GM18499 (cell line): Measurements from ENCODE around the gene SNRNP200.
A peak's percentile ranks its signal among the peaks of the same experiment; 100 is the strongest.

Source experiments
- ATAC-seq: cut with Tn5 transposase; IDR thresholded peaks from one replicate; pipeline ENCODE4 v1.9.1; 2021; ENCODE audit warnings: moderate number of reproducible peaks; ENCODE audit not compliant: insufficient read depth, unreplicated experiment

Gene SNRNP200

GRCh38 chr2:96305091-96305978 is at the start of gene SNRNP200:
Gene SNRNP200, minus strand, starts transcription at chr2:96305546. Its CDS starts 109 bp downstream, at chr2:96305437.
- ATAC-seq, result peak; percentile 45

DNA sequence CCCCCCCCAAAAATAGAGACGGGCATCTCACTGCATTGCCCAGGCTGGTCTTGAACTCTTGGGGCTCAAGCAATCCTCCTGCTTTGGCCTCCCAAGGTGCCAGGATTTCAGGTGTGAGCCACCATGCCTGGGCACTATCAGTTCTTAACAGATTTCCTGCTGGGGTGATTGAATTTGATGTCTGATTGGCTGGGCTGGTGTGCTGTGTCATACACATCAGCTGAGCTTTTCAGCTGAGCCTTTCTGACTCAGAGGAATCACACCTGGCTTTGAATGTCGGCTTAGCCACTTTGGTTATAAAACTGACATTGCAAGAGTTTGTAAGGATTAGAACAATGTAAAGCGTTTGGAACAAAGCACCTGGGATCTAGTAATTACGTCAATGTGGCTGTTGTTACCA is 49.1 kb upstream of the SNRNP200 start:
- ATAC-seq, result no peak

DNA sequence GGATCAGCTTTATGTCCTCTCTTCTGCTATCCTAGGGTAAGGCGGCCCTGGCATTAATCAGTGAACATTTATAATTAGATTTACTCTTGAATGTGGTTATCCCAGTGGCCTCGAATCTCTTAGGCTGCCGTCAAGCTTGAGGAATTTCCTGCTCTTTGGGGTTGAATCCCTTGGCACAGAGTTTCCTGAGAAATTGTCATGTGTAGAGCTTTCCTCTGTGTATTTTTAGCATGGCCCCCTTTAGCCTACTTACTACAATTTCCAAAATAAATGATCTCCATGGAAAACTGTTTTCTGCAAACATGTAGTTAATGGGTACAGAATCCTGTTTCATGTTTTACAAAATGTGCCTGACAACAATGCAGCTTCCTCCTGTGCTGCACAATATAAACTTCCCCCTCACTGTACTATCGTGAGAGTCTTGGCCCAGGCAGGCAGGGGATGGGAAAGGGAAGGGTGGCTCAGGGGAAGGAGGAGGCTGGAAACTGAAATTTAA is 48.3 kb upstream of the SNRNP200 start:
- no peak for ATAC-seq

DNA sequence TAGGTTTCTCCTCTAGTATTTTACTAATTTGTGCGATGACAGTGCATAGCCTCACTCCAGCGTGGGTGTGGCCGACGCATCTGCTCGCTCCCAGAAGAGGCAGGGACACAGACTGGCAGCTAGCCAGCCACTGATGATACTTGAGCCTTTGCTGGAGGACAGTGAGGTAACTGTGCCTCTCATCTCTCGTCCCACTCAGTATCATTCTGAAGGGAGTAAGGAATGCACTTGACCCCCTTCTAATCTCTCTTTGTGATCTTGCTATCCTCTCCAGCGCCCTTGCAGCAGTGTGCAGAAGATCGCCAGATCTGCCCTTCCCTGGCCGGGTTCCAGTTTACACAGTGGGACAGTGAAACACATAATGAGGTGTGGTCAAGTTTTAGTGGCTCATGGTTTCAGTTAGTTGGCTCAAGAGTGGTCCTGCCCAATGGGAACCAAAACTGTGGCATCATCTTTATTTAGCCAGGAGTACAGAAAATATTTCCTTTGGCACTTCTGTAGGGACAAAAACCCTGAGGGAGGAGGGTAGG is 47.8 kb upstream of the SNRNP200 start:
- no peak for ATAC-seq

GRCh38 chr2:96347395-96347794 is 42.0 kb upstream of the SNRNP200 start:
- ATAC-seq, result no peak

- no peak for ATAC-seq
Measured at GRCh38 chr2:96345868-96346462, 40.6 kb upstream of the SNRNP200 start.

- ATAC-seq, result no peak
Measured at GRCh38 chr2:96345438-96345837, 40.1 kb upstream of the SNRNP200 start.

- ATAC-seq, result peak; percentile 66
Measured at GRCh38 chr2:96344011-96344410, 38.7 kb upstream of the SNRNP200 start.

GRCh38 chr2:96342085-96342484 is 36.7 kb upstream of the SNRNP200 start:
- no peak for ATAC-seq

GRCh38 chr2:96341641-96342040 is 36.3 kb upstream of the SNRNP200 start:
- no peak for ATAC-seq

DNA sequence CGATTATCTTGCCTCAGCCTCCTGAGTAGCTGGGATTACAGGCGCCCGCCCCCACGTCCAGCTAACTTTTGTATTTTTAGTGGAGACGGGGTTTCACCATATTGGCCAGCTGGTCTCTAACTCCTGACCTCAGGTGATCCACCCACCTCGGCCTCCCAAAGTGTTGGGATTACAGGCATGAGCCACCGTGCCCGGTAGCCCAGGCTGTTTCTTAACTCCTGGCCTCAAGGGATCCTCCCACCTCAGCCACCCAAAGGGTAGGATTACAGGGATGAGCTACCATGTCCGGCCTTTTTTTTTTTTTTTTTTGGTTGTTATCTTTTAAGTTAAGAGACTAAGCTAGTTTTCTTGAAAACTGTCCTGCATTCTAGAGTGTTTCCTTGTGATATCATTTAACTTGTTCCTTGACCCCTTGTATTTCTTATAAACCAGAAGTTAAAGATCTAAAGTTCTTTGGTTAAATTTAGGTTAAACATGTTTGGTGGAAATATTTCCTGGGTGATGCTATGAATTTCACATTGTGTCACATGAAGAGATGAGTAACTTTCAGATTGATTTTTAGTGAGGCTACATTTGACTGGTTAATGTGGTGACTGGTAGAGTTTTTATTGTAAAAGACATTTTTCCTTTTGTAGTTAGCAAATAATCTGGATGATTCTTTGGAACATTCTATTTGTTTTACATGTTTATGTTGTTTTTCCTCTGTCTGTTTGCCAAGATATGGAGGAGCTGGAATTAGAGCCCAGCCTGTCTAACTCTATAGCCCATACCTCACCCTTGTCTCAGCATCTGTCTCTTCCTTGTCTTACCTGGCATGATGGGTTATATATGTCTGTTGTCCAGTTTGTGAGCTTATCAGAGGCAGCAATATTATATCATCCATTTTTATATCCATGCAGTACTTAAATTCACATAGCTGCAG is 35.4 kb upstream of the SNRNP200 start:
- no peak for ATAC-seq

GRCh38 chr2:96336873-96337272 is 31.5 kb upstream of the SNRNP200 start:
- ATAC-seq, result no peak

GRCh38 chr2:96336104-96336775 is 30.9 kb upstream of the SNRNP200 start:
- ATAC-seq, result no peak

DNA sequence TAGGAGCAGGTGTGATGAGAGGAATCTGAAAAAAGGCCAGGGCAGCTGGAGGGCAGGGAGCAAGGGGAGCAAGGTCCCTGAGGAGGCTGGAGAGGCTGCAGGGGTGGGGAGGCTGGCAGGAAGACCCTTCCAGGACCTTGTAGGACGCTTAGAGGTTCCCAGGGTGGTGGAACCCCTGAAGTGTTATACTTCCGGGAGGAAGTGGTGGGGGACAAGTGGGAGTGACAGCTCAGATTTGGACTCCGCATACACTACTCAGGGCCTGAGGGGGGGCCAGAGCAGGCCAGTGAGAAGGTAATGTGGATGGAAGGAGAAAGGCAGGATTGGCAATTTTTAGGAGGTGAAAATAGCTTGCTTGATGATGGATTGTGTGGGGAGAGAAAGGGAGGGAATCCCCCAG is 28.4 kb upstream of the SNRNP200 start:
- ATAC-seq, result no peak

- ATAC-seq, result no peak
Measured at GRCh38 chr2:96330407-96330806, 25.1 kb upstream of the SNRNP200 start.

DNA sequence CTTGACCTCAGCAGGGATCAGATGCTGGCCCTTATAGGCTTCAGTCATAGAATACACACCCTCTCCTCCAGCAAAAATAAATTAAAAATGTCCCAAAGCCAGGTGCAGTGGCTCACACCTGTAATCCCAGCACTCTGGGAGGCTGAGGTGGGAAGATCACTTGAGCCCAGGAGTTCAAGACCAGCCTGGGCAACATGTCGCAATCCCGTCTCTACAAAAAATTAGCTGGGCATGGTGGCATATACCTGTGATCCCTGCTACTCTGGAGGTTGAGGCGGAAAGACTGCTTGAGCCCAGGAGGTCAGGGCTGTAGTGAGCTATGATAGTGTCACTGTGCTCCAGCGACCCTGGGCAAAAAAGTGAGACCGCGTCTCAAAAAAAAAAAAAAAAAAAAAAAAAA is 24.5 kb upstream of the SNRNP200 start:
- no peak for ATAC-seq

GRCh38 chr2:96329456-96329855 is 24.1 kb upstream of the SNRNP200 start:
- ATAC-seq, result no peak

DNA sequence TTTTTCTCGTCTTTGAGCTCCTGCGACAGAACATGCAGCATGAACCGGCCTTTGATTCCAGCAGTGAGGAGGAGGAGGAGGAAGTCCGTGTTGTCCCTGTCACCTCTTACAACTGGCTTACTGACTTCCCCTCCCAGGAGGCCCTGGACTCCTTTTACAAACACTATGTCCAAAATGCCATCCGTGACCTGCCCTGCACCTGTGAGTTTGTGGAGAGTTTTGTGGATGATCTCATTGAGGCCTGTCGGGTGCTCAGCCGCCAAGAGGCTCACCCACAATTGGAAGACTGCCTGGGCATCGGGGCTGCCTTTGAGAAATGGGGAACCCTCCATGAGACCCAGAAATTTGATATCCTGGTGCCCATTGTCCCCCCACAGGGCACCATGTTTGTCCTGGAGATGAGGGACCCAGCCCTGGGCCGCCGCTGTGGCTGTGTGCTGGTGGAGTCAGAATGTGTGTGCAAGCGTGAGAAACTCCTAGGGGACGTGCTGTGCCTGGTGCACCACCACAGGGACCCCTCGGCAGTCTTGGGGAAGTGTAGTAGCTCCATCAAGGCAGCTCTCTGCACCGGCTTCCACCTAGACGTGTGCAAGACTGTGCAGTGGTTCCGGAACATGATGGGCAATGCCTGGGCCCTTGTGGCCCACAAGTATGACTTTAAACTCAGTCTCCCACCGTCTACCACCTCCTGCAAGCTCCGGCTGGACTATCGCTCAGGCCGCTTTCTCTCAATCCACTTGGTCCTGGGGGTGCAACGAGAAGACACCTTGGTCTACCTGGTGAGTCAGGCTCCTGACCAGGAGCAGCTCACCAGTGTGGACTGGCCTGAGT is 21.9 kb upstream of the SNRNP200 start:
- no peak for ATAC-seq

DNA sequence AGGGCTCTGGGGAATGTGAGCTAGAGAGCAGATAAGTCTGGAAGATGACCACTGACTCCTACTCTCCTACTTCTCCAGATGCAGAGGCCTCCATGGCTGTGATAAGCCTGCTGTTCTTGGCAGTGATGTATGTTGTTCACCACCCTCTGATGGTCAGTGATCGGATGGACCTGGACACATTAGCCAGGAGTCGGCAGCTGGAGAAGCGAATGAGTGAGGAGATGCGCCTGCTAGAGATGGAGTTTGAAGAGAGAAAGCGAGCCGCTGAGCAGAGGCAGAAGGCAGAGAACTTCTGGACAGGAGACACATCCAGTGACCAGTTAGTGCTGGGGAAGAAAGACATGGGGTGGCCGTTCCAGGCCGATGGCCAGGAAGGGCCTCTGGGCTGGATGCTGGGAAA is 21.2 kb upstream of the SNRNP200 start:
- no peak for ATAC-seq
